ENCODE data around the gene NEGR1.

- no peak for TF ChIP-seq CTCF (IDR thresholded peaks at IDR 0.05; ENCODE audit: low read depth, low read length)
- no peak for TF ChIP-seq EZH2phosphoT487 (IDR thresholded peaks at IDR 0.05; ENCODE audit: low read depth)
Measured at GRCh38 chr1:71698186-71698585, 584.2 kb downstream of the NEGR1 start.
